CD4-positive, alpha-beta T cell treated with Interleukin-15 for 1 hour (primary cell): ENCODE results near the gene GNG5.
"Not testable (repeated sequence)": the region's sequence is repeated elsewhere in the genome, so short reads cannot be mapped to it uniquely, and the experiment has no call there.

Source experiments
- DNase-seq: peaks from one replicate; pipeline ENCODE4 v3.0.0-alpha.2; 2020

GNG5 gene

DNA sequence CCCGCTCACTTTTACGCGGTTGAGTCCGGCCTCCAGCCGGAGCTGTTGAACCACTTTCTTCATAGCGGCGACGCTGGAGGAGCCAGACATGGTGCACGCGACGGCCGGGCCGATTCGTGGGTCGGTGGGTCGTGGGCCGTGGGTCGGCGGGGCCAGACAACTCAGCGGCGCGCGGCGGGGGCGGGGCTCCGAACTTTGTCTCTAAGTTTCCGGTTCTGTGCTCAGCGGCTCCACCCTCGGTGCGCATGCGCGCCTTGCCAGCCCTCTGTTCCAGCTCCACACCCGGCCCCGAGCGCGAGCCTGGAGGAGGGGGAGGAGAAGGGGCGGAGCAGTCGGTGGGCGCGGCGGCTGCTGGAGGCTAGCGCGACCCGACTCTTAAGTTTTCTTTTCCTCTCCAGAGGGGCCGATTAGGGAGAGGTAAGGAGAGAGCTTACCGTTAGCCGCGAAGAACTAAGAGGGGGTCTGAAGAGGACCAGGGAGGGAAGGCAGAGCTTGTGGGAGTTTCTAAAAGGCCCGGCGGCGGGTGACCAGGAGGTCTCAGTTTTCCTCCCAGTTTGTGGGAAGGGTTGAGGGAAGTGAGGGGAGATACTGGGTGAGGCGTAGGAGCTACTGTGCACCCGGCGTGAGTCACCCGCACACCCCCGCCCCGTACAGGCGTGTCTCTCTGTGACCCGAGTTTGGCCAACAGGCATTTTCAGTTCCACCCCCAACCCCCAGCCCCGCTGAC, at the start of gene GNG5, which contains the start of gene SPATA1:
GNG5 (minus strand) TSS at position 580 of the 727 bp plus-strand sequence; CDS start at position 90, 490 bp downstream.
SPATA1 (plus strand) TSS at position 385 of the 727 bp plus-strand sequence. CDS start 9,974 bp downstream, outside the sequence.
- DNase-seq, result peak; percentile 97

GRCh38 chr1:84550826-84551225, 44.4 kb upstream of the GNG5 start:
- DNase-seq, result no peak

DNA sequence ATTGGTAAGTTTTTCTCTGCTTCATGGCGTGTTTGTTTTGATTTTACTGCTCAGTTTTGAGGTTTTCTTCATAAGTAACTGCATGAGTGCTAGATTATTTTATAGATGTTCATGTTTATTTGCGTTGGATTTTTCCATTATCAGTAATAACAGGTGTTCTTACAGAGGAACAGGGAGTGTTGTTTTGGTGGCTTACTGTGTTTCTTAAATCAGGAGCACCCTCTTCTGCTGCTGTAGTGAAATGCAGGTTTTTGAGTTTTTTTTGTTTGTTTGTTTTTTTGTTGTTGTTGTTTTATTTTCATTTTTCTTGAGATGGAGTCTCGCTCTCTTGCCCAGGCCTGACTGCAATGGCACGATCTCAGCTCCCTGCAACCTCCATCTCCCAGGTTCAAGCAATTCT, 35.3 kb upstream of the GNG5 start:
- DNase-seq, result no peak

DNA sequence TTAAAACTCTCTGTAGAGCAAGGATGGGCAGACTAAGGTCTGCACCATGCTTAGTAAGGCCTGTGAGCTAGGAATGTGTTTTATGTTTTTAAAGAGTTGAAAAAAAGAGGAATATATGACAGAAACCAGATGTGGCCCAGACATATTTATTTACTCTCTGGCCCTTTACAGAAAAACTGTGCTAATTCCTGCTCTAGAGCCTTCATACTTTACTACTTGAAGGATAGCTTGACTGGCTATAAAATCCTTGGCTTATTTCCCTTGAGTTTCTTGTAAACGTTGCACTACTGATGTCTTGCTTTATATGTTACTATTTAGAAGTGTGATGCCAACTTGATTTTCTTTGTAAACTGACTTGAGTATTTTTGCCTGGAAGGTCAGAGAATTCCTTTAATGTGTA, 34.4 kb upstream of the GNG5 start:
- DNase-seq, result no peak

GRCh38 chr1:84539972-84540371, 33.6 kb upstream of the GNG5 start:
- no peak for DNase-seq

GRCh38 chr1:84538599-84538998, 32.2 kb upstream of the GNG5 start:
- DNase-seq, result no peak

GRCh38 chr1:84525779-84526178, 19.4 kb upstream of the GNG5 start:
- DNase-seq, result no peak

GRCh38 chr1:84524590-84524989, 18.2 kb upstream of the GNG5 start:
- no peak for DNase-seq

- DNase-seq, result no peak
These were observed 4.3 kb upstream of the GNG5 start for GRCh38 chr1:84510668-84511067.

- DNase-seq, result no peak
These were observed 3.8 kb upstream of the GNG5 start for GRCh38 chr1:84510165-84510564.

DNA sequence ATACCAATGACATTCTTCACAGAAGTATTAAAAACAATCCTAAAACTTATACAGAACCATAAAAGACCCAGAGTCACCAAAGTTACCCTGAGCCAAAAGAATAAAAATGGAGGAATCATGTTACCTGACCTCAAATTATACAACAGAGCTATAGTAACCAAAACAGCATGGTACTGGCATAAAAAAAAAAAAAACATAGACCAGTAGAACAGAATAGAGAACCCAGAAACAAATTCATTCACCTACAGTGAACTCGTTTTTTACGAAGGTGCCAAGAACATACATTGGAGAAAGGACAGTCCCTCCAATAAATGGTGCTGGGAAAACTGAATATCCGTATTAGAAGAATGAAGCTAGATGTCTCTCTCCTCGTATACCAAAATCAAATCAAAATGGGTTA, 2.6 kb upstream of the GNG5 start:
- no peak for DNase-seq

GRCh38 chr1:84508510-84508909, 2.1 kb upstream of the GNG5 start:
- DNase-seq, result no peak

- not testable (repeated sequence) for DNase-seq
These were observed 1.5 kb upstream of the GNG5 start for GRCh38 chr1:84507887-84508286.

GRCh38 chr1:84506729-84507453, 510 bp upstream of the GNG5 start:
- DNase-seq, result no peak

GRCh38 chr1:84505493-84506001, 834 bp downstream of the GNG5 start:
- DNase-seq, result no peak

GRCh38 chr1:84504580-84505492, 1.5 kb downstream of the GNG5 start:
- no peak for DNase-seq

- DNase-seq, result no peak
These were observed 3.5 kb downstream of the GNG5 start for GRCh38 chr1:84502927-84503326.

- no peak for DNase-seq
These were observed 8.6 kb downstream of the GNG5 start for GRCh38 chr1:84497631-84498275.

DNA sequence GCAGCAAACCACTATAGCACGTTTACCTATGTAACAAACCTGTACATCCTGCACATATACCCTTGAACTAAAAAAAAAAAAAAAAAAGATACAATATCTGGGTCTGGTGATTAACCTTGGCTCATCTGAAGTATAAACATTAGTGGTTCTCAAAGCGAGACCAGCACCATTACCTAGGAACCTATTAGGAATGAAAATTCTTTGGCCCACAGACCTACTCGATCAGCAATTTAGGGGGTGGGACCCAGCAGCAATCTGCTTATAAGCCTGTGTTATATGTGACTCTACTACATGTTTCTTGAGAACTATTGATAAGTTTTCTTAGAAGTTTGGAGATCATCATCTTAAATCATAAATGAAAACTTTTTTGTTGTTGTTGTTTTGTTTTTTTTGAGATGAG, 9.9 kb downstream of the GNG5 start:
- no peak for DNase-seq

GRCh38 chr1:84493747-84494146, 12.6 kb downstream of the GNG5 start:
- no peak for DNase-seq

GRCh38 chr1:84492726-84493125, 13.7 kb downstream of the GNG5 start:
- no peak for DNase-seq

DNA sequence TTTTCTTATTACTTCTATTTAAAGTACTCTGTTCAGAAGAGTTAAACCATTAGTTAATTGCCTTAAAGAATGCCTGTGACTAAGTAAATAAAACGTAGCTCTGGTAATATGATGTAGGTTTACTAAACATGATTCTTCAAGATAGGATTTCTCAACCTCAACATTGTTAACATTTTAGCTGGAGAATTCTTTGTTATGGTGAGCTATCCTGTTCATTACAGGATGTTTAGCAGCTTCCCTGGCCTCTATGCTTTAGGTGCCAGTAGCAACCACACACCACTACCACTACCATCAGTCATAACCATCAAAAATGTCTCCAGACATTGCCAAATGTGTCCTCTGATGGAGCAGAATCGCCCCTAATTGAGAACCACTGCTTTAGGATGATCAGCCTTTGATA, 16.6 kb downstream of the GNG5 start:
- no peak for DNase-seq

DNA sequence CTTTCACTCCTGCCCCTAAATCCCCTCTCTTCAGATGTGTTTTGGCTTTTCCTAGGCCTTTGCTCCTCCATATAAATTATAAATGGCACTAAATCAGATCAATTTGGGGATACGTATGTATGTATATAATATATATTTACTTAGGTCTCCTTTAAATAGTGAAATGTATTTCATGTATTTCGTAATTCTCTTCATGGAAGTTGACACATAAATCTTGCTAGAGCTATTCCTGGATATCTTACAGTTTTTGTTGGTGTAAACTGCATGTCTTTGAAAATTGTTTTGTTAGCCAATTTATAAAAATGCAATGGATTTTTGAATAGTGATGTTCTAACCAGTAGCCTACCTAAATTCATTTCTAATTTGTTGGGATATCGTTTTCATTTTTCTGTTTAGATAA, 18.3 kb downstream of the GNG5 start:
- no peak for DNase-seq
